KMS-11 (cell line): ENCODE measurements around the gene USP34.

Source experiments
- H2AFZ ChIP-seq: fragments of 200-600 bp; sonication (generic); 2 replicates; pipeline ENCODE4 v1.6.1; 2016; ENCODE audit warnings: antibody characterized with exemption, mixed run types, low read depth
- H3K27ac ChIP-seq: fragments of 200-600 bp; sonication (generic); 2 replicates; pipeline ENCODE4 v1.6.1; 2016; ENCODE audit warnings: mild to moderate bottlenecking, mixed run types
- H3K27me3 ChIP-seq: fragments of 200-600 bp; sonication (generic); 2 replicates; pipeline ENCODE4 v1.6.1; 2017; ENCODE audit warnings: mild to moderate bottlenecking, low read depth, mixed run types, moderate library complexity; ENCODE audit not compliant: insufficient read depth
- H3K36me3 ChIP-seq: fragments of 200-600 bp; sonication (generic); 2 replicates; pipeline ENCODE4 v1.6.1; 2017; ENCODE audit warnings: mild to moderate bottlenecking, mixed run types; ENCODE audit not compliant: insufficient read depth
- H3K4me1 ChIP-seq: fragments of 200-600 bp; sonication (generic); 2 replicates; pipeline ENCODE4 v1.6.1; 2016; ENCODE audit warnings: mild to moderate bottlenecking, low read depth, mixed run types; ENCODE audit not compliant: poor library complexity, severe bottlenecking
- H3K4me2 ChIP-seq: fragments of 200-600 bp; sonication (generic); 2 replicates; pipeline ENCODE4 v1.7.0; 2016; ENCODE audit warnings: mild to moderate bottlenecking, mixed run types
- H3K4me3 ChIP-seq: fragments of 200-600 bp; sonication (generic); IDR thresholded peaks from 2 replicates; pipeline ENCODE4 v1.6.1; 2017; ENCODE audit warnings: low read depth, low read length, mixed read lengths; ENCODE audit not compliant: insufficient read depth
- H3K79me2 ChIP-seq: fragments of 200-600 bp; sonication (generic); 2 replicates; pipeline ENCODE4 v1.6.1; 2016; ENCODE audit warnings: low read depth, mixed run types; ENCODE audit not compliant: insufficient read depth
- H3K9ac ChIP-seq: fragments of 200-600 bp; sonication (generic); 2 replicates; pipeline ENCODE4 v1.6.1; 2016; ENCODE audit warnings: mild to moderate bottlenecking, mixed run types
- H4K20me1 ChIP-seq: fragments of 200-600 bp; sonication (generic); 2 replicates; pipeline ENCODE4 v1.6.1; 2016; ENCODE audit warnings: mild to moderate bottlenecking, mixed run types; ENCODE audit not compliant: insufficient read depth
- TF ChIP-seq, protein P1 (sequence below): fragments of 200-600 bp; sonication (generic); conservative IDR thresholded peaks from 2 replicates; pipeline ENCODE4 v1.6.1; 2017; ENCODE audit warnings: low read depth, mild to moderate bottlenecking, antibody characterized with exemption, low read length, moderate library complexity, mixed read lengths

Gene USP34

DNA sequence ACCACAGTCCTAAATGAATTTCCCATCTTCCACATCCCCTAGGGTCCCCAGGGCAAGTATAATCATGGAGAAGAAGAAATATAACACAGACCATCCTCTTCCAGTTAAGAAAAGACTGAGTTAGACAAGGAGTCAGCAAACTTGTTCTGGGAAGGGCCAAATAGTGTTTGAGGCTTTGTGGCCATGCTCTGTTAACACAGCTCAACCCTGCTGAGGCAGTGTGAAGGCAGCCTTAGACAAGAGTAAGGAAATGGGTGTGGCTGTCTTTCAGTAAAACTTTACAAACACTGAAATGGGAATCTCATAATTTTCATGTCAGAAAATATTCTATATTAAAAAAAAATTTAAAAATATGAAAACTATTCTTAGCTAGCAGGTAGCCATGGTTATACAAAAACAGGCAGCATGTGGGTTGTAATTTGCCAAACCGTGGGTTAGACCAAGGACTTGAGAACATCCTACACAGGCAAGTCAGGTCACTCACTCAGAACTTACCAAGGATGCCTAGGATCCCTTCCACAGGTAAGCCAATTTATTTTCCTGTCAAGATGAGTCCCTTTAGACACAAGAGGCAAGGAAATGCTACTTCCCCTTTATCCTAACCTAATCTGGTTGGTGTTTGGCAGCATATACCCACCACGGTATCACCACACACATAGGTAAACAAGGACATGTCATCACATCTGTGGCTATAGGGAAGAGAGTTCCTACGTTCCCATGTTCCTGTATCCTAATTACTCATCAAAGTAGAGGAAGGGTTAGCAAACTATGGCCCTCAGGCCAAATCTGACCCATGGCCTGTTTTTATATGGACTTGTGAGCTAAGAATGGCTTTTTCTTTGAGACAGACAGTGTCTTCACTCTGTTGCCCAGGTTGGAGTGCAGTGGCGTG is 277.0 kb downstream of the USP34 start:
- Histone ChIP-seq H3K27me3 (no peaks in the 10 kb centered on the region), H3K4me3 (no peak overlapping the region), H3K27ac (no peak overlapping the region), H2AFZ (no peak overlapping the region), H4K20me1 (no peaks in the 10 kb centered on the region), H3K4me1 (no peaks in the 10 kb centered on the region), H3K4me2 (no peak overlapping the region), H3K79me2 (no peaks in the 10 kb centered on the region), H3K9ac (no peak overlapping the region), H3K36me3 (no peaks in the 10 kb centered on the region)
- TF ChIP-seq, protein P1, sequence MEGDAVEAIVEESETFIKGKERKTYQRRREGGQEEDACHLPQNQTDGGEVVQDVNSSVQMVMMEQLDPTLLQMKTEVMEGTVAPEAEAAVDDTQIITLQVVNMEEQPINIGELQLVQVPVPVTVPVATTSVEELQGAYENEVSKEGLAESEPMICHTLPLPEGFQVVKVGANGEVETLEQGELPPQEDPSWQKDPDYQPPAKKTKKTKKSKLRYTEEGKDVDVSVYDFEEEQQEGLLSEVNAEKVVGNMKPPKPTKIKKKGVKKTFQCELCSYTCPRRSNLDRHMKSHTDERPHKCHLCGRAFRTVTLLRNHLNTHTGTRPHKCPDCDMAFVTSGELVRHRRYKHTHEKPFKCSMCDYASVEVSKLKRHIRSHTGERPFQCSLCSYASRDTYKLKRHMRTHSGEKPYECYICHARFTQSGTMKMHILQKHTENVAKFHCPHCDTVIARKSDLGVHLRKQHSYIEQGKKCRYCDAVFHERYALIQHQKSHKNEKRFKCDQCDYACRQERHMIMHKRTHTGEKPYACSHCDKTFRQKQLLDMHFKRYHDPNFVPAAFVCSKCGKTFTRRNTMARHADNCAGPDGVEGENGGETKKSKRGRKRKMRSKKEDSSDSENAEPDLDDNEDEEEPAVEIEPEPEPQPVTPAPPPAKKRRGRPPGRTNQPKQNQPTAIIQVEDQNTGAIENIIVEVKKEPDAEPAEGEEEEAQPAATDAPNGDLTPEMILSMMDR = no peak

DNA sequence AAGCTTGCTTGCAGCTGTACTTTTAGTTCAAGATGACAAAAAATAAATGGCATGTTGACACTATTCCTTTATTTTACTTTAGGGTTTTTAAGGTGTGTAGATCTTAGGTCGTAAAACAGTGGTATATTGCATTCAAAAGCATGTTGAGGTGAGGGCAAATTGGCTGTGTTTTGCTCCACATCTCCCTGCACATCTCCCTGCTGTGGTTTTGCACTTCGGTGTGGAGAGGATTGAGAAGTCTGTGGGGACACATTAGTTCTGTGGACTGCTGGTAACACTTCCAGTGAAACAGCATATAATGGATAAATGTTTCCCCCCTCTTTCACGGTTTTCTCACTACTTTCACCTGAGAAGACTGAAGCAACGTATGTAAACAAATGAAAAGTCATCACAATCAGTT is 283.8 kb downstream of the USP34 start:
- H2AFZ ChIP-seq = no peak overlapping the region
- no peaks in the 10 kb centered on the region; the same call in 1 of the 2 replicates for H3K79me2 ChIP-seq
- H3K4me3 ChIP-seq = no peak overlapping the region
- TF ChIP-seq, protein P1 = no peak
- no peaks in the 10 kb centered on the region for H4K20me1 ChIP-seq
- H3K4me1 ChIP-seq = no peaks in the 10 kb centered on the region
- no peak overlapping the region for H3K27ac ChIP-seq
- no peaks in the 10 kb centered on the region for H3K27me3 ChIP-seq
- no peak overlapping the region for H3K9ac ChIP-seq
- H3K36me3 ChIP-seq = peaks cover 10% of the 10 kb centered on the region; the same call in 1 of the 2 replicates
- H3K4me2 ChIP-seq = no peak overlapping the region

DNA sequence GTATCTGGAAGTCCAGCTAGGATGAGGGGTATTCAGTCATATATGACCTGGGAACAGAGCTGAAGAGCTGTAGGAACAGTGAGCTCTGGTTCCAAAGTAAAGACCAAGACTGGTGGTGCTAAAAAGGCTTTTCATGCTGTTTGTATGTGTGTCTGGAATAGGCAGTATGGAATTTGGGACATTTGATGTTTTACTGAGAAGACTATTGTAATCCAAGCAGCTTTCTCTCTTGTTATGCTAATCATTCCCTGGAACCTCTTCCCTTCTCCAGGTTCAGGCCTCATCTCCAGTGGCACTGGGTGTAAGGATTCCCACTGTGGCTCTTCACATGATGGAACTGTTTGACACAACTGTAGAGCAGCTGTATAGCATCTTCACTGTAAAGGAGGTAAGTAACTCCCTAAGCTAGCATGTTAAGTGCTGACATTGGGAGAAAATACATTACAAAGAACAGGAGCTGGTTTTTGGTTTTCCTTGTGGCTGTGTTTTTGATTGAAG is 285.6 kb downstream of the USP34 start:
- no peaks in the 10 kb centered on the region; the same call in 1 of the 2 replicates for H3K79me2 ChIP-seq
- peaks cover 10% of the 10 kb centered on the region; the same call in 1 of the 2 replicates for H3K36me3 ChIP-seq
- H3K9ac ChIP-seq = no peak overlapping the region
- H2AFZ ChIP-seq = no peak overlapping the region
- H4K20me1 ChIP-seq = no peaks in the 10 kb centered on the region
- no peaks in the 10 kb centered on the region for H3K27me3 ChIP-seq
- TF ChIP-seq, protein P1 = no peak
- no peak overlapping the region for H3K27ac ChIP-seq
- no peak overlapping the region for H3K4me3 ChIP-seq
- H3K4me1 ChIP-seq = no peaks in the 10 kb centered on the region
- no peak overlapping the region for H3K4me2 ChIP-seq

DNA sequence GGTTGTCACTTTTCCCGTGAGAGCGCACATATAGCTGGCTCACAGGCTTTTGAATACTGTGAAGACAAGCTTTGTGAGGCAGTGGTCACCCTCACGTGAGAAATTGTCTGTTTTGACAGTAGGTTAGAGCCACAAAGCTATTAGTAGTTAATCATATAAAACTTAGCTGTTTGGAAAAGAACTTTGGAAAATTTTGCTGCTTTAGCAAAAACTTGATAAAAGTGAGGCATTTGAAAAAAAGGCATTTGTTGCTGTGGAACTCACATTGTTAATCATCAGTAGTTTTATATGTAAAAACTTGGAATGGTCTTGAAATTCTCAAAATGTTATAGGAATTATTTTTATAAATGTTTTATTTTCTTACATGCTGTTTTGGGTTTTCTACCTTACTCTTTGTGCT is 286.6 kb downstream of the USP34 start:
- H2AFZ ChIP-seq = no peak overlapping the region
- no peak overlapping the region for H3K27ac ChIP-seq
- H3K4me3 ChIP-seq = no peak overlapping the region
- peaks cover 10% of the 10 kb centered on the region; the same call in 1 of the 2 replicates for H3K36me3 ChIP-seq
- no peaks in the 10 kb centered on the region for H3K27me3 ChIP-seq
- no peaks in the 10 kb centered on the region for H3K4me1 ChIP-seq
- H4K20me1 ChIP-seq = no peaks in the 10 kb centered on the region
- no peak overlapping the region for H3K9ac ChIP-seq
- H3K79me2 ChIP-seq = no peaks in the 10 kb centered on the region; the same call in 1 of the 2 replicates
- TF ChIP-seq, protein P1 = no peak
- H3K4me2 ChIP-seq = no peak overlapping the region
